Esophagus (tissue), 2 donors: ENCODE data around the gene PPM1G. TPM values are rescaled to one million over a fixed set of nuclear protein-coding genes. Genes with fewer than 3 reads are reported as not detected.

Experiments
- H3K27ac ChIP-seq, 2 donors: one replicate each; pipeline ENCODE4 v1.5.1; 2013; ENCODE audit warnings: low read depth in 2 of 2, mild to moderate bottlenecking in 2 of 2, inconsistent platforms in 1 of 2, low read length in 1 of 2, moderate library complexity in 1 of 2
- H3K27me3 ChIP-seq, 2 donors: one replicate each; pipeline ENCODE4 v1.6.1; 2013; ENCODE audit warnings: low read length in 2 of 2, control low read depth in 1 of 2, mild to moderate bottlenecking in 1 of 2; ENCODE audit not compliant: insufficient read depth in 2 of 2, control insufficient read depth in 1 of 2
- H3K36me3 ChIP-seq, 2 donors: one replicate each; pipeline ENCODE4 v1.6.1; 2013; ENCODE audit warnings: low read length in 1 of 2; ENCODE audit not compliant: control insufficient read depth in 2 of 2, insufficient read depth in 2 of 2
- H3K4me1 ChIP-seq, 2 donors: one replicate each; pipeline ENCODE4 v1.6.1; 2013; ENCODE audit warnings: low read length in 1 of 2; ENCODE audit not compliant: control insufficient read depth in 2 of 2, insufficient read depth in 2 of 2
- H3K4me3 ChIP-seq, 2 donors: one replicate each; pipeline ENCODE4 v1.5.1; 2013; ENCODE audit warnings: low read length in 2 of 2, mild to moderate bottlenecking in 2 of 2, low read depth in 1 of 2, moderate library complexity in 1 of 2
- H3K9me3 ChIP-seq, 2 donors: one replicate each; pipeline ENCODE4 v1.6.1; 2013; ENCODE audit warnings: mild to moderate bottlenecking in 2 of 2, low read depth in 1 of 2, low read length in 1 of 2, moderate library complexity in 1 of 2; ENCODE audit not compliant: control insufficient read depth in 2 of 2, insufficient read depth in 1 of 2
- WGBS, 2 donors: extraction: QIAGEN DNeasy Blood & Tissue Kit; methylation state at CpG; one replicate each; pipeline ENCODE4 v1.1.7; 2013; 5-methylcytosine and 5-hydroxymethylcytosine counted together
- polyA plus RNA-seq, 2 donors: library from polyadenylated mRNA; stranded (reverse); fragments of 200-250 nt; gene quantifications; one replicate each; pipeline ENCODE4 v1.2.3, GENCODE V29; 2013
- donor health status: healthy with polysubstance abuse.
- donor health status: Bipolar disorder and iron deficiency.

The PPM1G gene
- polyA plus RNA-seq, 2 donors, result 40.3 to 65.0 TPM

DNA sequence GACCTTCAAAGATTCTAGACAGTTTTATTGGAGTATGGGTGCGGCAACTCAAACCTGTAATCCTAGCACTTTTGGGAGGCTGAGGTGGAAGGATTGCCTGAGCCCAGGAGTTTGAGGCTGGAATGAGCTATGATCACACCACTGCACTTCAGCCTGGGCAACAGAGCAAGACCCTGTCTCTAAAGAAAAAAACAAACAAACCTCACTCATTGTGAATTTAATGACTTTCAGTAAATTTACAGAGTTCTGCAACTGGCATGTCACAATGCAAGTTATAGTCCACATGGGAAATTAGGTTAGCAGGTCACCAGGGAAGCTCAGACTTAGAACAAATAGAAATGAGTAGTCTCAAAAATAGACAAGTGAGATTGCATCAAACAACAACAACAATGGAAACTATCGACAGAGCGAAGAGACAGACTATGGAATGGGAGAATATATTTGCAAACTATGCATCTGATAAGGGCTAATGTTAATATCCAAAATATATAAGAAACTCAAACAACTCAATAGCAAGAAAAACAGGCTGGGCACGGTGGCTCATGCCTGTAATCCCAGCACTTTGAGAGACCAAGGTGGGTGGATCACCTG lies 12.4 kb upstream of the PPM1G start:
- H3K9me3 ChIP-seq, result no peaks in the 10 kb centered on the region
- WGBS, 2 donors, result 82 to 84% methylated on average over 4 of the region's 4 CpGs
- no peak overlapping the region for H3K27ac ChIP-seq
- H3K4me3 ChIP-seq, result no peak overlapping the region
- H3K36me3 ChIP-seq, result no peaks in the 10 kb centered on the region
- no peaks in the 10 kb centered on the region for H3K4me1 ChIP-seq
- H3K27me3 ChIP-seq, result no peaks in the 10 kb centered on the region

GRCh38 chr2:27420996-27421395 lies 11.6 kb upstream of the PPM1G start:
- H3K36me3 ChIP-seq, result no peaks in the 10 kb centered on the region

GRCh38 chr2:27416151-27416550 lies 6.8 kb upstream of the PPM1G start:
- Histone ChIP-seq H3K36me3 (no peaks in the 10 kb centered on the region), H3K27ac (no peak overlapping the region), H3K4me1 (no peaks in the 10 kb centered on the region), H3K4me3 (no peak overlapping the region), H3K27me3 (no peaks in the 10 kb centered on the region), H3K9me3 (no peaks in the 10 kb centered on the region)
- 94 to 95% methylated on average over 6 of the region's 6 CpGs for WGBS, 2 donors

More at GRCh38 chr2:27420996-27421395, 11.6 kb upstream of the PPM1G start:
- no peak overlapping the region for H3K27ac ChIP-seq
- no peaks in the 10 kb centered on the region for H3K9me3 ChIP-seq
- no peak overlapping the region for H3K4me3 ChIP-seq
- no peaks in the 10 kb centered on the region for H3K4me1 ChIP-seq
- H3K27me3 ChIP-seq, result no peaks in the 10 kb centered on the region

DNA sequence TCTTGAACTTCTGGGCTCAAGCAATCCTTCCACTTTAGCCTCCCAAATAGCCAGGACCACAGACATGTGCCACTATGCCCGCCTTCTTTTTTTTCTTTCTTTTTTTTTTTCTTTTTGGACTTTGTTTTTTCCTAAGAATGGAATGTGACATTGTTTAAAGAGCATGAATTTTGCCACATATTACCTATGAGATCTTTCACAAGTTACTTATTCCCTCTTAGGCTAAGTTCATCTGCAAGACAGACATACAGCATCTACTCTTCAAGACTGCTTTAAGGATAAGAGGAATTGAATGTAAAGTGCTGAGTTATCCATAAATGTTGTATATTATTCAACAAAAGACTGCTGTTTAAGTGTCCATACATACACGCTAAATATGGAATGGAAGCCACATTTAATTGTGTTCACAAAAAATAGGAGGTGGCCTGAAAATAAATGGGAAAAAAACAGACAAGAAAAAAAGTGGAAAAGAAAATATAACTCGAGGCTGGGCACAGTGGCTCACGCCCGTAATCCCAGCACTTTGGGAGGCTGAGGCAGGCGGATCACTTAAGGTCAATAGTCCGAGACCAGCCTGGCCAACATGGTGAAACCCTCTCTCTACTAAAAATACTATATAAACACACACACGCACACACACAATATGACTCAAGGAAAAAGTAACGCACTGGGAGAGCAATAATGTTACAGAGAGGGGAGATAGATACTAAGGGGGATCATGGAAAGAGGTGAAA lies 3.2 kb upstream of the PPM1G start:
- Histone ChIP-seq H3K4me3 (no peak overlapping the region), H3K27me3 (no peaks in the 10 kb centered on the region), H3K36me3 (no peaks in the 10 kb centered on the region), H3K4me1 (peaks cover 0 to 2% of the 10 kb centered on the region in 2 donors), H3K9me3 (no peaks in the 10 kb centered on the region), H3K27ac (no peak overlapping the region)
- WGBS, 2 donors, result 87 to 88% methylated on average over 9 of the region's 9 CpGs

DNA sequence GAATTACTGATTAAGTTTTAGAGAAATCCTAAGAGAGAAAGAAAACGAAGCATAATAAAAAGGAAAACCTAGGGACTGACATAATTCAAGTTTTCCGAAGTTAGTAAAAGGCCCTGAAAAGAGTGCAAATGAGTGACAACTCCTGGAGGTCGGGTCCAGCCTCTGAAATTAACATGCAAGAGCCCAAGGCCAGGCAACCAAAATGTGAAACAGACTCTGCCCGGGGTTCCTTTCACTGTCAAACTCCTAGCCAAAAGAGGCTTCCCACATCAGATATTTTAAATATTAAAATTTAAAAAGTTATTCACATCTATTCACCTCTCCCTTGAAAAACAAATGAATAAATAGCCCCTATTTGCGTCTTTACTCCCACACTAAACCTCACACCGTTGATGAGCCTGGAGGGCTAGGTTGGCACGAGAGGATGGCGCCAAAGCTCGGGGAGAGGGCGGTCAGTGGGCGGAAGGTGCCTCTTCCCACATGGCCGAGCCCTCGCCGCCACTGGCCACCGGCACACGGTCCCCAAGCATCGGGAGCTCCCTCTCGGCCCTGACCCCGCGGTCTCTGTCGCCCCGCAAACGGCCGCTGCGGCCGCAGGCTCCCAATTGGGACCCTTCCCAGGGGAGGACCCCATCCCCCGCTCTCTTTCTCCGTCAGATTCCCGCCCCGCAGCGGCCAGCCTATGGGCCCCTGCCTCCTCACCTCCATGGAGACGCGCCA lies 630 bp downstream of the PPM1G start:
- H3K27me3 ChIP-seq, result no peaks in the 10 kb centered on the region
- peak overlapping the region; percentile 85 to 90 for H3K4me3 ChIP-seq
- peak overlapping the region; percentile 76 to 92 for H3K27ac ChIP-seq
- peaks cover 0 to 2% of the 10 kb centered on the region in 2 donors for H3K4me1 ChIP-seq
- no peaks in the 10 kb centered on the region for H3K9me3 ChIP-seq
- H3K36me3 ChIP-seq, result no peaks in the 10 kb centered on the region
- 0 to 1% methylated on average over 33 of the region's 33 CpGs for WGBS, 2 donors

- H3K4me1 ChIP-seq, result peaks cover 0 to 2% of the 10 kb centered on the region in 2 donors
- WGBS, 2 donors, result 49 to 50% methylated on average over 16 of the region's 16 CpGs
- no peaks in the 10 kb centered on the region for H3K9me3 ChIP-seq
- no peaks in the 10 kb centered on the region for H3K27me3 ChIP-seq
- H3K27ac ChIP-seq, result no peak overlapping the region
- no peaks in the 10 kb centered on the region for H3K36me3 ChIP-seq
- peak overlapping the region; percentile 12 to 90 for H3K4me3 ChIP-seq
These were observed 1.4 kb downstream of the PPM1G start for GRCh38 chr2:27407798-27408491.

DNA sequence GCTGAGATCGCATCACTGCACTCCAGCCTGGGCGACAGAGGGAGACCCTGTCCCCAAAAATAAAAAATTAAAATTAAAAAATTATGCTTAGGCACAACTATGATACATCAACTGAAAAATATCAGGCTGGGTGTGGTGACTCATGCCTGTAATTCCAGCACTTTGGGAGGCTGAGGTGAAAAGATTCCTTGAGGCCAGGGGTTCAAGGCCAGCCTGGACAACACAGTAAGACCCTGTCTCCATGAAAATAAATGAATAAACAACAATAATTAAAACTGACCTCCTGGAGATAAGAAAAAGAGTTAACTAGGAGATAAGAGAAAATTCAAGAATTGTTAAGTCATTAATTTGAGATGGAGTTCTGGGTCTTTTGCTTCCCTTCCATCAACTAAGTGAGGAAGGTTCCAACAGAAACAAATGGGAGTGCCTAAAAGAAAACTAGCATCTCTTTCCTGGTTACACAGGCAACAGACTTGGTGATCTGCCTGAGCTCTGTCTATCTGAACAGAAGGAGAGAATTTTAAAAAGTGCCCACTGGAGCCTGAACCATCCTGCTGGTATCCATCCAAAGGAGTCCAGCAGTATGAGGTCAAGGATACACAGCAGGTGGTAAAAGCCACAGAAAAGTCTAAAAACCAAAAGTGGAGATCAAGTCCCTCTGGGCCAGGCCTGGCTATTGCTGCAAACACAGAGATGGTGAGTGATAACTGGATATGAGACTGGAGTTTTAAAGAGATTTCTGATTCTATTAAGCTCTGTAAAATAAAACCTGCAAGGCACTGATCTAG lies 8.8 kb downstream of the PPM1G start:
- Histone ChIP-seq H3K27ac (no peak overlapping the region), H3K27me3 (no peaks in the 10 kb centered on the region), H3K36me3 (no peaks in the 10 kb centered on the region), H3K9me3 (no peaks in the 10 kb centered on the region), H3K4me1 (no peaks in the 10 kb centered on the region), H3K4me3 (no peak overlapping the region)
- 97 to 100% methylated on average over 2 of the region's 2 CpGs for WGBS, 2 donors

- no peaks in the 10 kb centered on the region for H3K36me3 ChIP-seq
- H3K27me3 ChIP-seq, result no peaks in the 10 kb centered on the region
- H3K4me1 ChIP-seq, result no peaks in the 10 kb centered on the region
- H3K4me3 ChIP-seq, result no peak overlapping the region
- H3K9me3 ChIP-seq, result no peaks in the 10 kb centered on the region
- WGBS, 2 donors, result 95 to 96% methylated on average over 5 of the region's 5 CpGs
- no peak overlapping the region for H3K27ac ChIP-seq
These were observed 10.4 kb downstream of the PPM1G start for GRCh38 chr2:27398962-27399361.

GRCh38 chr2:27393225-27393624 lies 16.2 kb downstream of the PPM1G start:
- H3K36me3 ChIP-seq, result peaks cover 0 to 4% of the 10 kb centered on the region in 2 donors
- no peaks in the 10 kb centered on the region for H3K4me1 ChIP-seq
- 97 to 98% methylated on average over 33 of the region's 33 CpGs for WGBS, 2 donors
- H3K27me3 ChIP-seq, result no peaks in the 10 kb centered on the region
- no peak overlapping the region for H3K27ac ChIP-seq
- no peaks in the 10 kb centered on the region for H3K9me3 ChIP-seq
- H3K4me3 ChIP-seq, result no peak overlapping the region
